Keratinocyte (primary cell): Measurements from ENCODE around the gene IFI16. TPM values are rescaled to one million over a fixed set of nuclear protein-coding genes. Genes with fewer than 3 reads are reported as not detected.
A peak's percentile ranks its signal among the peaks of the same experiment; 100 is the strongest.
"Not testable (repeated sequence)": the region's sequence is repeated elsewhere in the genome, so short reads cannot be mapped to it uniquely, and the experiment has no call there.

ENCODE experiments used
- DNase-seq: peaks from one replicate; pipeline ENCODE4 v3.0.0-alpha.2; 2011; ENCODE audit warnings: low read depth, missing footprints, low spot score
- FAIRE-seq: peaks from 2 replicates; lab custom pipeline; 2011; peaks lifted over from hg19 to GRCh38; lab: Jason Lieb, UNC
- H2AFZ ChIP-seq: 2 replicates; pipeline ENCODE4 v1.6.0; 2012; ENCODE audit warnings: low read length, control low read depth, inconsistent platforms; ENCODE audit not compliant: control insufficient read depth
- H3K27ac ChIP-seq: 2 replicates; pipeline ENCODE4 v1.5.1; 2011; ENCODE audit warnings: low read length; ENCODE audit not compliant: control insufficient read depth, insufficient read depth
- H3K27me3 ChIP-seq: 3 replicates; pipeline ENCODE4 v1.6.0; 2011; ENCODE audit warnings: low read length; ENCODE audit not compliant: control insufficient read depth, insufficient read depth; ENCODE audit errors: extremely low read depth
- H3K36me3 ChIP-seq, 2 experiments: 2 replicates in 1 of 2; 3 replicates in 1 of 2; pipeline ENCODE4 v1.5.1; 2011; ENCODE audit warnings: low read length in 2 of 2, mild to moderate bottlenecking in 1 of 2; ENCODE audit not compliant: control insufficient read depth in 2 of 2, insufficient read depth in 2 of 2; ENCODE audit errors: extremely low read depth in 1 of 2
- H3K4me1 ChIP-seq: 3 replicates; pipeline ENCODE4 v1.5.1; 2011; ENCODE audit warnings: low read length; ENCODE audit not compliant: control insufficient read depth, insufficient read depth; ENCODE audit errors: extremely low read depth
- H3K4me2 ChIP-seq: 3 replicates; pipeline ENCODE4 v1.6.0; 2011; ENCODE audit warnings: low read depth, low read length; ENCODE audit not compliant: control insufficient read depth, insufficient read depth; ENCODE audit errors: extremely low read depth
- H3K4me3 ChIP-seq, 3 experiments: fragments of 200-600 bp in 1 of 3; sonication (generic) in 1 of 3; 2 replicates in 2 of 3; 3 replicates in 1 of 3; pipeline ENCODE4 v1.5.1; 2011 to 2016; ENCODE audit warnings: low read length in 3 of 3, mild to moderate bottlenecking in 3 of 3, control low read depth in 2 of 3, inconsistent platforms in 1 of 3, low read depth in 1 of 3, mixed read lengths in 1 of 3, mixed run types in 1 of 3, moderate library complexity in 1 of 3; ENCODE audit not compliant: control insufficient read depth in 2 of 3, insufficient read depth in 2 of 3; ENCODE audit errors: extremely low read depth in 1 of 3
- H3K79me2 ChIP-seq: 2 replicates; pipeline ENCODE4 v1.6.0; 2012; ENCODE audit warnings: low read length; ENCODE audit not compliant: control insufficient read depth, insufficient read depth
- H3K9ac ChIP-seq: 3 replicates; pipeline ENCODE4 v1.6.0; 2011; ENCODE audit warnings: low read length; ENCODE audit not compliant: control insufficient read depth, insufficient read depth; ENCODE audit errors: extremely low read depth
- H3K9me1 ChIP-seq: 3 replicates; pipeline ENCODE4 v1.6.0; 2011; ENCODE audit warnings: low read length; ENCODE audit not compliant: control insufficient read depth, insufficient read depth; ENCODE audit errors: extremely low read depth
- H3K9me3 ChIP-seq: 2 replicates; pipeline ENCODE4 v1.5.1; 2012; ENCODE audit warnings: low read depth, low read length; ENCODE audit not compliant: control insufficient read depth
- H4K20me1 ChIP-seq: 3 replicates; pipeline ENCODE4 v1.6.0; 2011; ENCODE audit warnings: low read length; ENCODE audit not compliant: control insufficient read depth, insufficient read depth; ENCODE audit errors: extremely low read depth
- EZH2 ChIP-seq: IDR thresholded peaks from one replicate; pipeline ENCODE4 v1.6.1; 2012; ENCODE audit warnings: inconsistent platforms, mild to moderate bottlenecking, low read length, moderate library complexity
- dilution Hi-C: fragments of 300-500 bp; cut with MboI; formaldehyde crosslinking; loops from one replicate; pipeline ENCODE4 v1.7.0; 2020; ENCODE audit warnings: low sequenced_read_pairs; ENCODE audit not compliant: extremely low pct_ligation_motif_present
- polyA plus RNA-seq, 5 experiments: library from polyadenylated mRNA; depleted of rRNA in 3 of 5; stranded (reverse) in 3 of 5; stranded (forward) in 1 of 5; unstranded in 1 of 5; fragments of >200 nt; gene quantifications; 1 replicate in 1 of 5; 2 replicates in 3 of 5; 3 replicates in 1 of 5; pipeline versions ENCODE4 v1.2.1 to v1.2.3, GENCODE V29; 2011 to 2012; ENCODE audit warnings: missing spikeins in 2 of 5, low read depth in 1 of 5, low replicate concordance in 1 of 5
- TF ChIP-seq, protein P1 (sequence below), 3 experiments: IDR thresholded peaks in 1 of 3; conservative IDR thresholded peaks in 1 of 3; optimal IDR thresholded peaks in 1 of 3; 2 replicates in 2 of 3; 3 replicates in 1 of 3; pipeline versions ENCODE3 to v1.5.1; 2011; ENCODE audit warnings: low read length in 3 of 3, mild to moderate bottlenecking in 3 of 3, moderate library complexity in 2 of 3, control low read depth in 1 of 3, inconsistent platforms in 1 of 3; ENCODE audit not compliant: insufficient read depth in 2 of 3; ENCODE audit errors: extremely low read depth in 1 of 3

The IFI16 gene
- polyA plus RNA-seq, 1 donor (not counting 4 experiments of a cell fraction or from before 2014, with no cell fraction given), result 193 TPM

DNA sequence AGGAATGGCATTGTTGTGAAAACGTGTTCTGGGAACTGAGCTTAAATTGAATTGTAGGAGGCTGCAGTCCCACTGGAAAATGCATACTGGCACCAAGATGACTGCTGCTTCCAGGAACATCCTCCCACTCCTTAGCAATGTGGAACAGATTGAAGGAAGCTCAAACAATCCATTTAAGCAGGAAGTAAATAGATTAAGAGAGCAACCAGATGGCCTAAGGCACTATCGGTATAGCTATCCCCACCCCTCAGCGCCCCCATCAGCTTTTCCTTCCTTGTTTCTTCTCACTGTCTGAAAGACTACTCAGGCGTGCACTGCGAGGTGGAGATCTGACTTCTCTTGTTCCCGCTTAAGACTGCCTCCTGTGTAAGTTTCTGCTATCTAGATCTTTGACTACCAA lies 4.0 kb upstream of the IFI16 start:
- H3K27ac ChIP-seq, result no peak overlapping the region
- no peak overlapping the region for H3K4me3 ChIP-seq
- FAIRE-seq (no peak), DNase-seq (no peak)
- H4K20me1 ChIP-seq, result no peaks in the 10 kb centered on the region
- no peak overlapping the region for H3K9ac ChIP-seq
- no peak overlapping the region for H3K4me2 ChIP-seq
- peaks cover 15% of the 10 kb centered on the region for H3K4me1 ChIP-seq
- dilution Hi-C loops, result no loop called here
- peak overlapping the region; percentile 39 for H2AFZ ChIP-seq
- H3K9me1 ChIP-seq, result no peaks in the 10 kb centered on the region
- no peaks in the 10 kb centered on the region for H3K9me3 ChIP-seq
- H3K36me3 ChIP-seq, result no peaks in the 10 kb centered on the region
- peaks cover 8% of the 10 kb centered on the region for H3K79me2 ChIP-seq
- TF ChIP-seq, protein P1, sequence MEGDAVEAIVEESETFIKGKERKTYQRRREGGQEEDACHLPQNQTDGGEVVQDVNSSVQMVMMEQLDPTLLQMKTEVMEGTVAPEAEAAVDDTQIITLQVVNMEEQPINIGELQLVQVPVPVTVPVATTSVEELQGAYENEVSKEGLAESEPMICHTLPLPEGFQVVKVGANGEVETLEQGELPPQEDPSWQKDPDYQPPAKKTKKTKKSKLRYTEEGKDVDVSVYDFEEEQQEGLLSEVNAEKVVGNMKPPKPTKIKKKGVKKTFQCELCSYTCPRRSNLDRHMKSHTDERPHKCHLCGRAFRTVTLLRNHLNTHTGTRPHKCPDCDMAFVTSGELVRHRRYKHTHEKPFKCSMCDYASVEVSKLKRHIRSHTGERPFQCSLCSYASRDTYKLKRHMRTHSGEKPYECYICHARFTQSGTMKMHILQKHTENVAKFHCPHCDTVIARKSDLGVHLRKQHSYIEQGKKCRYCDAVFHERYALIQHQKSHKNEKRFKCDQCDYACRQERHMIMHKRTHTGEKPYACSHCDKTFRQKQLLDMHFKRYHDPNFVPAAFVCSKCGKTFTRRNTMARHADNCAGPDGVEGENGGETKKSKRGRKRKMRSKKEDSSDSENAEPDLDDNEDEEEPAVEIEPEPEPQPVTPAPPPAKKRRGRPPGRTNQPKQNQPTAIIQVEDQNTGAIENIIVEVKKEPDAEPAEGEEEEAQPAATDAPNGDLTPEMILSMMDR (optimal IDR thresholded peaks at IDR 0.05 in 1 of 3, IDR thresholded peaks at IDR 0.05 in 1 of 3, conservative IDR thresholded peaks at IDR 0.05 in 1 of 3; ENCODE audit: extremely low read depth in 1 of 3, insufficient read depth in 2 of 3, low read length in 3 of 3), result no peak
- no peak for TF ChIP-seq EZH2
- H3K27me3 ChIP-seq, result no peaks in the 10 kb centered on the region

DNA sequence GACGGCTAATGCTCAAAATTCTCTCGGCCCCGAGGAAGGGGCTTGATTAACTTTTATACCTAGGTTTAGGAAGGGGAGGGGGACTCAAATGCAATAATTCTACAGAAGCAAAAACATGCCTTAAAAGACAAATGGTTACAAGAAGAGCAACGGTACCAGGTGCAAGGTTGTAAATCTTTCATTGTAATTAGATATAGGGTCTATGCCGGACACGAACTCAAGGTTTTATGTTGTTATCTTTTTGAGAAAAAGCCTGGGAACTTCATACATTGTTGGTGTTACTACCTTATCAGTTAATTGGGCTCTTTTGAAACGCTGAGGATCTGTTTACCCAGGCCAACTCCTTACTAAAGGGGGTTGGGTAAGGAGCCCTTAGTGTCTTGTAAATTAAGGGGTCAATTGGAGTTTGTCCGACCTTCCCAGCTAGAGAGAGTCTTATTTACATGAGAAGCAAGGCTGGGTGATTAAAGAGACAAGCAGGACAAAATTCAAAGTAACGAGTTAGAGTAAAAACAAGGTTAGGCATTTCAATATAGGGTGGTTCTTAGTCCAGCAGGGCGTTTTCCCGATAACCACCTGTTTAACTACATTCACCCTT lies 3.4 kb upstream of the IFI16 start:
- H4K20me1 ChIP-seq, H2AFZ ChIP-seq, DNase-seq, H3K27me3 ChIP-seq, FAIRE-seq, H3K9me3 ChIP-seq, H3K9ac ChIP-seq, H3K27ac ChIP-seq, H3K36me3 ChIP-seq, H3K4me2 ChIP-seq, dilution Hi-C loops, H3K9me1 ChIP-seq, H3K4me3 ChIP-seq: not testable (repeated sequence)
- H3K4me1 ChIP-seq, result peaks cover 11% of the 10 kb centered on the region
- peaks cover 14% of the 10 kb centered on the region for H3K79me2 ChIP-seq

DNA sequence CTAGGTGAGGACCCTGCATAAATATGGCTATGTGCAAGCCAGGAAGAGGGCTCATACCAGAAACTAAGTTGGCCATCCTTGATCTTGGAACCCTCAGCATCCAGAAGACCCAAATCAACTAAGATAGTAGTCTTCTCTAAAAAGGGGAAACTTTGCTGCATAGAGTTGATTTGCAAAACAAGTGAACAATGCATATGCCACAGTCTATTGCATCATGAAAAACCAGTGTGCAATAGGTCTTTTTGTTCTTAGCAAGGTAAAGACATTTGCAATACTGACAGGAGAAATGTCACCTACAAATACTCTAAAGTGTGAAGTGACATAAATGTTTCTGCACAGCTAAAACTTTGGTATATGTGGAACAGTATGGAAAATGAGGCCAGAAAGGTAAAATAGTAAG lies 2.0 kb upstream of the IFI16 start:
- no peaks in the 10 kb centered on the region for H3K9me1 ChIP-seq
- DNase-seq (no peak), FAIRE-seq (no peak)
- H4K20me1 ChIP-seq, result no peaks in the 10 kb centered on the region
- H2AFZ ChIP-seq, result no peak overlapping the region
- no peak overlapping the region for H3K27ac ChIP-seq
- no peak overlapping the region for H3K4me3 ChIP-seq
- H3K4me1 ChIP-seq, result peaks cover 17% of the 10 kb centered on the region
- no peaks in the 10 kb centered on the region for H3K9me3 ChIP-seq
- H3K36me3 ChIP-seq, result no peaks in the 10 kb centered on the region
- dilution Hi-C loops, result no loop called here
- peaks cover 28% of the 10 kb centered on the region for H3K79me2 ChIP-seq
- no peak overlapping the region for H3K9ac ChIP-seq
- no peak overlapping the region for H3K4me2 ChIP-seq
- H3K27me3 ChIP-seq, result no peaks in the 10 kb centered on the region
- TF ChIP-seq, protein P1 (optimal IDR thresholded peaks at IDR 0.05 in 1 of 3, IDR thresholded peaks at IDR 0.05 in 1 of 3, conservative IDR thresholded peaks at IDR 0.05 in 1 of 3; ENCODE audit: extremely low read depth in 1 of 3, insufficient read depth in 2 of 3, low read length in 3 of 3), result no peak
- no peak for TF ChIP-seq EZH2
